Measurements from ENCODE around the gene RYR1.
"Not testable (repeated sequence)": the region's sequence is repeated elsewhere in the genome, so short reads cannot be mapped to it uniquely, and the experiment has no call there.

The RYR1 gene

GRCh38 chr19:38495375-38495774 lies 61.9 kb downstream of the RYR1 start:
- not testable (repeated sequence) for DNase-seq

- DNase-seq: no peak
Observed at GRCh38 chr19:38496116-38496515, 62.6 kb downstream of the RYR1 start.

GRCh38 chr19:38496603-38497487 lies 63.4 kb downstream of the RYR1 start:
- peak; percentile 85 for DNase-seq

GRCh38 chr19:38497907-38498306 lies 64.4 kb downstream of the RYR1 start:
- DNase-seq: no peak

- no peak for DNase-seq
Observed at GRCh38 chr19:38499532-38499931, 66.0 kb downstream of the RYR1 start.

- DNase-seq: no peak
Observed at GRCh38 chr19:38500450-38500849, 67.0 kb downstream of the RYR1 start.

GRCh38 chr19:38502410-38503076 lies 69.1 kb downstream of the RYR1 start:
- peak; percentile 55 for DNase-seq

- DNase-seq: no peak
Observed at GRCh38 chr19:38503077-38503410, 69.6 kb downstream of the RYR1 start.

- DNase-seq: no peak
Observed at GRCh38 chr19:38505958-38506357, 72.5 kb downstream of the RYR1 start.

GRCh38 chr19:38506375-38506722 lies 72.9 kb downstream of the RYR1 start:
- no peak for DNase-seq

- DNase-seq: peak; percentile 64
Observed at GRCh38 chr19:38506723-38507550, 73.4 kb downstream of the RYR1 start.

GRCh38 chr19:38507551-38508127 lies 74.1 kb downstream of the RYR1 start:
- DNase-seq: no peak

- no peak for DNase-seq
Observed at GRCh38 chr19:38508507-38508906, 75.0 kb downstream of the RYR1 start.

- no peak for DNase-seq
Observed at GRCh38 chr19:38509027-38509426, 75.5 kb downstream of the RYR1 start.

GRCh38 chr19:38511074-38511708 lies 77.7 kb downstream of the RYR1 start:
- no peak for DNase-seq

- DNase-seq: peak; percentile 22
Observed at GRCh38 chr19:38512277-38512676, 78.8 kb downstream of the RYR1 start.

GRCh38 chr19:38513156-38513555 lies 79.7 kb downstream of the RYR1 start:
- DNase-seq: not testable (repeated sequence)

GRCh38 chr19:38513762-38514167 lies 80.3 kb downstream of the RYR1 start:
- no peak for DNase-seq

- peak; percentile 63 for DNase-seq
Observed at GRCh38 chr19:38514812-38515633, 81.5 kb downstream of the RYR1 start.

- DNase-seq: no peak
Observed at GRCh38 chr19:38515896-38516295, 82.4 kb downstream of the RYR1 start.

- no peak for DNase-seq
Observed at GRCh38 chr19:38516802-38517201, 83.3 kb downstream of the RYR1 start.

GRCh38 chr19:38517321-38517720 lies 83.8 kb downstream of the RYR1 start:
- no peak for DNase-seq
